Activated T-cell treated with anti-CD3 and anti-CD28 coated beads for 4 hours (primary cell): ENCODE measurements around the gene NID1.

Experiments used
- DNase-seq: peaks from one replicate; pipeline ENCODE4 v3.0.0-alpha.2; 2020

The NID1 gene

GRCh38 chr1:235953801-235954200 is 111.1 kb downstream of the NID1 start:
- DNase-seq, result no peak

DNA sequence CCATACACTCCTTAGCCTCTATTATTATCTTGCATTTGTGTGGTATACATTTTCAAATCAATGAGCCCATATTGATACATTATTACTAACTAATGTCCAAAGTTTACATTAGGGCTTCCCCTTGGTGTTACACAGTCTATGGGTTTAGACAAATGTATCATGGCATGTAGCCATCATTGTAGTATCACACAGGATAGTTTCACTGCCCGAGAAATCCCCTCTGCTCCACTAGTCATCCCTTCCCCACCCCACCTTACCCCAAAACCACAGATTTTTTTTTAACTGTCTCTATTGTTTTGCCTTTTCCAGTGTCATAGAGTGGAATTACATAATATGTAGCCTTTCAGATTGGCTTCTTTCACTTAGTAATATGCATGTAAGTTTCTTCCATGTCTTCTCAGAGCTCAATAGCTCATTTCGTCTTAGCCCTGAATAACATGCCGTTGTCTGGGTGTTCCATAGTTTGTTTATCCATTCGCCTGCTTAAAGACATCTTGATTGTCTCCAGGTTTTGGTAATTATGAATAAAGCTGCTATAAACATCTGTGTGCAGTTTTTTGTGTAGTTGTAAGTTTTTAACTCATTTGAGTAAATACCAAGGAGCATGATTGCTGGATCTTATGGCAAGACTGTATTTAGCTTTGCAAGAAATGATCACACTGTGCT is 111.8 kb downstream of the NID1 start:
- DNase-seq, result no peak

DNA sequence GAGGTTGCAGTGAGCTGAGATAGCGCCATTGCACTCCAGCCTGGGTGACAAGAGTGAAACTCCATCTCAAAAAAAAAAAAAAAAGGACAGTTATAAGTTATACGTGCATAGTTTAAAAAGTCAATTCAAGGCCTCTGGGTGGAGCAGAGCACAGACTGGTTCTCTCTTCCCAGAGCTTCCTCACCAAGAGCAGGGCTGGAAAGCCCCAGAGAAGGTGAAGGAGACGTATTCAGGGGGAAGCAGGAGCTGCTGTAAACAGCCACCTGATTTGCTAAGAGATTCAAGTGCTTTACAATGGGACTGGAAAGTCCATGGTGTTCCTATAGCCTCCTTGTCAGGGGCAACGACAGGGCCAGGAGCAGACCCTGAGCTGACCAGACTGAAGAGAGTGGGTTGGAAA is 113.2 kb downstream of the NID1 start:
- DNase-seq, result no peak

DNA sequence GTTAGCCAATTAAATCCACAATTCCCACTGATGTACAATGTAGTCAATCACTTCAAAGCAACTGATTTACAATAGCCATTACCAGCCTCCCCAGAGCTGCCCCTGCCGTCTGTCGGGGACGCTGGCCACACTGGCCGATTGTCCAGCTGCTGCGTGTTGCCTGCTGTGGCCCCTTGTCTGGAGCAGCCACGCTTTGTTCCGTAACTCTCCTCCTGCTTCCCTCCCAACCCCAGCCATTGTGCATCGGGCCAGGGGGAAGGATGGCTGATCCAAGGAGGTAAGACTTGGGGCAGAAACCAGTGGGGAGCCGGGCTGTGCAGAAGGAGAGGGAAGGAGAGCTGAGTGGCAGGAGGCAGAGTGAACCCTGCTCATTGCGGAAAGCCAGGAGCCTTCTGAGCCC is 114.6 kb downstream of the NID1 start:
- no peak for DNase-seq

- DNase-seq, result no peak
Measured at GRCh38 chr1:235948774-235949427, 116.0 kb downstream of the NID1 start.

DNA sequence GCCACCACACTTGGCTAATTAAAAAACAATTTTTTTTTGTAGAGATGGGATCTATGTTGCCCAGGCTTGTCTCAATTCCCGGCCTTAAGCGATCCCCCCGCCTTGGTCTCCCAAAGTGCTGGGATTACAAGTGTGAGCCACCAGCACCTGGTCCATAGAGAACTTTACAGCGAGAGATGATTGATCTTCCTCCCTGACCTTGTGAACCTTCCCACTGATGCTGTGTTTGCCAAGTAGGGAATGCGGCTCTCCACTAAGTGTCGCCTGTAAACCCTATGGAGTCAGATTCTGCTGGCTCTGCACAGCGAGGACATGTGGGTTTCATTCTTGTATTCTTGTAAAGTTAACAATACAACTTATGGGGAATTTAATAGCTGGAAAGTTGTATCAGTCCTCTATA is 116.9 kb downstream of the NID1 start:
- DNase-seq, result no peak

- no peak for DNase-seq
Measured at GRCh38 chr1:235946571-235946981, 118.3 kb downstream of the NID1 start.

GRCh38 chr1:235945775-235946570 is 118.9 kb downstream of the NID1 start:
- DNase-seq, result no peak

- DNase-seq, result no peak
Measured at GRCh38 chr1:235943581-235944114, 121.2 kb downstream of the NID1 start.

- DNase-seq, result no peak
Measured at GRCh38 chr1:235942979-235943575, 121.8 kb downstream of the NID1 start.

DNA sequence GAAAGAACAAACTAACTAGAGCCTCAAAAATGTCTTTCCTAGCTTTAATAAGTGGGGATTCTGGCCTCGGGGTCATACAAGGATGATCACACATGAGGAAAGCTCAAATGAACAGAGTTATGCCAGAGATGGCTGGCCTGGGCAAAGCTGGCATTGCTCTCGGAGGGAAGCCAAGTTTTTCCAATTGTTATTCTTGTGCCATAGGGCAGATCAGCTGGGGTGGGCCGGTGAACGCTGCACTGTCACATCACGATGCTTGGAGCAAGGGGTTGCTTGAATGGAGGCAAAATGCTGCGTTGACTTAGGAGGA is 122.3 kb downstream of the NID1 start:
- no peak for DNase-seq

DNA sequence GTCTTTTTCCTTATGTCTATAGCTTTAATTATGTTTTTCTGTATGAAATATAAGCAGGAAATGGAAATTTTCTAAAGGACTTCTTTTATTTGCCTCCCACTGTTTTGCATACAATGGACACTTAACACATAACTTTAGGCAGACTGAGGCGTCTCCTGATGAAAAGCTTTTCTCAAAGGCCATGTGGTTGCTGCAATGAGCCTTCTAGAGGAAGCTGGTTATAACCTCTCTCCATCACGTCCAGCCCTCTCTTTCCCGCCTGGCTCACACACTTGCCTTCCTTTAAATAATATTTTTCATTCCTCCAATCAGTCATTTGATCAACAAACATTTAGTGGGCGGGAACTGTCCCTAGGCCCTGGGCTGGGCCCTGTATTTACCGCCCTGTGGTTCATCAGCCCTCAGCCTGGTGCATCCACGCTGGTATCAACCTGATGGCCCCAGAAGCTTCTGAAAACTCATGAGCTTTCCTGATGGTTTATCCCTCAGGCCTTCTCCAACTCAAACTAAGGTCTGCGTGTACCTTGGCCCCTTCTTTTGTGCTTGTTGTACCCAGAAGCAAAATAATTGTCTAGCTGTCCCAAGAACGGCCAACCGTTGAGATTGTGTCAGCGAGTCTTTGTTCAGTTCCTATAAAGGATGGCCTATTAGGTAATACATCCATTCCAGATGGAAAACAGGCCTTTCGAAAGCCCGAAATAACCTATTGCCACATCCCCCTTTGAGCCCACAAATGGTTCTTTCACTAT is 122.8 kb downstream of the NID1 start:
- no peak for DNase-seq

DNA sequence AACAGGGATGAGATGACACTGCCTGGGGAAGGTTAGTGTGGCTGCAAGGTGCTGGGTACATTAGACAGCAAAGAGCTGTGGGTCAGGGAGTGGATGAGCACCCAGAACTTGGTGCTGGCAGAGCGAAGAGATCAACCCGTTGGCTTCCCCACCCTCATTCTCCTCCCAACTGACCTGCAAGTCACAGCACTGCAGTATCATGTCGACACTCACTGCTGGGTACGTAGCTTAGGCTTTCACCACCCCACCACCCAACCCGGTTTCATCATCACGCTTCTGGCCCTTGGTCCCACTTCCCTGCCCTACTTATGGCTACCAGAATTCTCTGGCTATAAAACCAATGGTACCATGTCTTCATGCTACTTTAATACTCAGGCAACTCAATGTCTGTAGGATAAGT is 124.6 kb downstream of the NID1 start:
- no peak for DNase-seq

- DNase-seq, result no peak
Measured at GRCh38 chr1:235939480-235939775, 125.5 kb downstream of the NID1 start.

- no peak for DNase-seq
Measured at GRCh38 chr1:235938709-235939479, 126.0 kb downstream of the NID1 start.

GRCh38 chr1:235937123-235937522 is 127.8 kb downstream of the NID1 start:
- no peak for DNase-seq

DNA sequence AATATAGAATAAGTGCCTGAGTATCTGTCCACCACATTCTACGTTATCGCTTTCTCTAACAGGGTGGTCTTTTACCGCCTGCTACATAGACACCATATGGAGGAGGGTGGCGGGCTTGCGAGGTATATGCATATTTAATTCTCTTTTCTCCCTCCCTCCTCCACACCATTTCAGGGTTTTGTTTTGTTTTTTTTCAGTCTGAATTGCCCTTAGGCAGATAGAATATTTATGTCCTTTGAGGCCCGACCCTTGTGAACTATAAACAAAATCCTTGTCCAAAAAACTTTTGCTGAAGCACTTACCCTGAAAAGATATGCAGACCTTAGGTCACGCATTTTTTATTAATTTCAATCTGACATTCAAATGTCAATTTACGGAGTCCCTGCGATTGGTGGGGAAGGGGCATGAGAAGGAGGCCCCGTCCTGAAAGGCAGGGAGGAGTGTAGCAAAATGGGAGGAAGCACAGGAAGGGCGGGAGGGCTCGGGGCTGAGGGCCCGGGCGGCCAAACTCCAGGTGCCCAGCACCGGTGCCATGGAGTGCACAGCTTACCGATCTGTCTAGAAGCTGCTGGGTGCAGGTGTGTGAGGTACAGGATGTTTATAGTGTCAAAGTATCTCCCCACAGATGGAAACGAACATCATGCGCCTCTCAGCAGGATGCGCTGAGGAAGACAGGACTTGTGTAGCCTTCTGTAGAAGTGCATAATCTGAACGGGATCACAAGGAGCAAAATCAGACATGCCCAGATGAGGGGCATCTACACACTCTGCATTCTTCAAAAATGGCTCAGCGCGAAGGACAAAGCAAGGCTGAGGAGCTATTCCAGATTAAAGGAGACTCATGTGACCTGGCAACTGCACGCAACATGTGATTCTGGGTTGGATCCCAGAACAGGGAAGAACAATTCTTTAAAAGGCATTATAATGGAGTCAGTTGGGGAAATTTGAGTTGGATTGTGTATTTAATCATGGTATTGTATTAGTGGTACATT is 129.4 kb downstream of the NID1 start:
- DNase-seq, result no peak

GRCh38 chr1:235933766-235934116 is 131.1 kb downstream of the NID1 start:
- no peak for DNase-seq

- no peak for DNase-seq
Measured at GRCh38 chr1:235933017-235933765, 131.7 kb downstream of the NID1 start.

DNA sequence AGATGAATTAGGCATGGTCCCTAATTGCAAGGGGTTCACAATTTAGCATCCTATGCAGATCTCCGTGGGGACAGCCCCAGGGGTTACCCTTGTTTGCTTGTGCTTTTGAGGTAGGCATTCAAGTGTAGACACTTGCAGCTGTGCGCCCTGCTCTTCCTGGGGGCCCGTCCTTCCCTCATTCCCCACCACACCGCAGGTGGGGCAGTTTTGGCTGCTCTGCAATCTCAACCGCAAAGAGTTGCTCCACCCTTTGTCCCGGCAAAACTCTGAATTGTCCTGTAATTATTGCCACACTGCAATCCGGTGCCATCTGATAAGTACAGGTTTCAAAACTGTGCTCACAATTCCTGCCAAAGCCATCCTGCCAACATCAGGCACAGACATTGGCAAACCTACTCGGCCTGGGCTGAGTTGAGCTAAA is 132.8 kb downstream of the NID1 start:
- DNase-seq, result no peak
